ENCODE measurements around the gene PGLYRP4.

DNA sequence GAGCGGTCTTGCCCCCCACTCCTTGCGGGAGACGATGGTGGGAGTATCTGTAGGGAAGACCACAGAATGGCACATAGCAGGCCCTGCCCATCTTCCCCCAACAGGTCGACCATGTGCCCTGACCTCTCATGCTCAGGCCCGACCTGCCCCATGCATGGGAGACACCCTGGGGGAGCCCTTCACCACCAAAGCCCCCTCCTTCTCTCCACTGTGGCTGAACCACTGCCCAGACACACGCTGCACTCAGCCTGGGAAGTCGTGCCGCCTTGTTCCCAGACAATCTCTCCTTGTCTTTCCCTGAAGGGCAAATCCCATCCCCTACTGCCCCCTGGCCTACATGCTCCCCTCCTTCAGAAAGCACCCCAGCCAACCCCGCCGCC is 41.4 kb downstream of the PGLYRP4 start:
- no peak for TF ChIP-seq EZH2 (IDR thresholded peaks at IDR 0.05; ENCODE audit: insufficient read depth, poor library complexity, severe bottlenecking)
- no peak for TF ChIP-seq EZH2phosphoT487 (IDR thresholded peaks at IDR 0.05; ENCODE audit: insufficient read depth, low read depth)
